Measurements from ENCODE around the gene TRMO. TPM values are rescaled to one million over a fixed set of nuclear protein-coding genes. Genes with fewer than 3 reads are reported as not detected.

TRMO gene
- total and polyA plus RNA-seq, 9 of the 15 experiments (the other 6 are each of a cell fraction or from before 2014, with no cell fraction given) = 5.6 to 22.4 (median 16.2) TPM

GRCh38 chr9:97938081-97938644 lies 15.9 kb upstream of the TRMO start, which contains the start of gene HEMGN (continued):
- no peak for TF ChIP-seq CUX1 (CRISPR knock-in tag; IDR thresholded peaks at IDR 0.05)
- TF ChIP-seq POLR2A (conservative IDR thresholded peaks at IDR 0.05) = peak; percentile 71; the same call in 1 of the 2 replicates
- peak; percentile 29; the same call in 1 of the 2 replicates for TF ChIP-seq MAFF (IDR thresholded peaks at IDR 0.05; ENCODE audit: low read length)
- peak; percentile 96 for TF ChIP-seq ZNF592 (IDR thresholded peaks at IDR 0.05)
- no peak for TF ChIP-seq ZNF695 (CRISPR knock-in tag; IDR thresholded peaks at IDR 0.05)
- no peak for TF ChIP-seq CHD2 (IDR thresholded peaks at IDR 0.05; ENCODE audit: low read depth, low read length)
- peak; percentile 87 to 91 for TF ChIP-seq ARNT (IDR thresholded peaks at IDR 0.05)
- TF ChIP-seq TBP (optimal IDR thresholded peaks at IDR 0.05; ENCODE audit: low read depth, low read length) = peak; percentile 84
- TF ChIP-seq ZNF175 (CRISPR knock-in tag; IDR thresholded peaks at IDR 0.05; ENCODE audit: low read depth) = no peak
- peak; percentile 78; the same call in 1 of the 2 replicates for TF ChIP-seq MYC (IDR thresholded peaks at IDR 0.05; ENCODE audit: low read depth, low read length)
- TF ChIP-seq MYC (CRISPR knock-in tag; IDR thresholded peaks at IDR 0.05; ENCODE audit: borderline replicate concordance, low read depth) = no peak
- TF ChIP-seq TAF9B (IDR thresholded peaks at IDR 0.05; ENCODE audit: partially characterized antibody) = peak; percentile 58
- peak; percentile 69; the same call in 1 of the 2 replicates for TF ChIP-seq TCF7 (IDR thresholded peaks at IDR 0.05; ENCODE audit: borderline replicate concordance)
- TF ChIP-seq STAT5A (IDR thresholded peaks at IDR 0.05; ENCODE audit: borderline replicate concordance, low read length) = peak; percentile 96
- TF ChIP-seq ZNF316 (IDR thresholded peaks at IDR 0.05) = 0 out of 2 replicates have a peak, but pooled peaks have one; percentile 29
- TF ChIP-seq SMAD1 (IDR thresholded peaks at IDR 0.05; ENCODE audit: low read depth, low read length, partially characterized antibody) = no peak
- TF ChIP-seq MTA2 (IDR thresholded peaks at IDR 0.05; ENCODE audit: low read depth) = peak; percentile 95
- peak; percentile 87 for TF ChIP-seq MYNN (IDR thresholded peaks at IDR 0.05)
- TF ChIP-seq MYNN (CRISPR knock-in tag; IDR thresholded peaks at IDR 0.05) = no peak
- TF ChIP-seq HLTF (IDR thresholded peaks at IDR 0.05) = peak; percentile 89; the same call in 1 of the 2 replicates
- no peak for TF ChIP-seq SAFB (IDR thresholded peaks at IDR 0.05; ENCODE audit: borderline replicate concordance, low read depth, low read length)
- TF ChIP-seq FOXP1 (CRISPR knock-in tag; IDR thresholded peaks at IDR 0.05) = peak; percentile 60; the same call in 1 of the 2 replicates
- no peak for TF ChIP-seq ZNF212 (CRISPR knock-in tag; IDR thresholded peaks at IDR 0.05)
- TF ChIP-seq EHMT2 (IDR thresholded peaks at IDR 0.05) = no peak
